ENCODE data around the gene TOPAZ1. TPM values are rescaled to one million over a fixed set of nuclear protein-coding genes. Genes with fewer than 3 reads are reported as not detected.

TOPAZ1 gene
- total and polyA plus RNA-seq, 3 experiments from 2014 or later: not detected

Other genes with a start within 250 kb of the TOPAZ1 start
- 10 to 100 TPM; 12.8 to 13.6 TPM for gene TCAIM, start 96.9 kb downstream of the TOPAZ1 start, total RNA-seq
- 14.4 TPM for gene TCAIM, start 96.9 kb downstream of the TOPAZ1 start, polyA plus RNA-seq
- 10 to 100 TPM; 15.8 to 16.2 TPM for gene ZNF445, start 235.8 kb downstream of the TOPAZ1 start, total RNA-seq
- 3.2 TPM for gene ZNF445, start 235.8 kb downstream of the TOPAZ1 start, polyA plus RNA-seq